GM12878 (cell line): Measurements from ENCODE around the gene DYRK1B.

Experiments used
- EGR1 ChIP-seq, 2 experiments: IDR thresholded peaks; 1 replicate in 1 of 2; 2 replicates in 1 of 2; pipeline ENCODE4 v1.6.1; 2011 to 2012; ENCODE audit warnings: low read depth in 2 of 2, low read length in 2 of 2, borderline replicate concordance in 1 of 2, mild to moderate bottlenecking in 1 of 2, moderate library complexity in 1 of 2
- POLR2A ChIP-seq: IDR thresholded peaks from 2 replicates; pipeline ENCODE4 v1.6.1; 2011; ENCODE audit warnings: low read depth, mild to moderate bottlenecking, low read length
- POLR2AphosphoS5 ChIP-seq: IDR thresholded peaks from 2 replicates; pipeline ENCODE4 v1.6.1; 2011; ENCODE audit warnings: mild to moderate bottlenecking, low read length, inconsistent platforms
- REST ChIP-seq: IDR thresholded peaks from 2 replicates; pipeline ENCODE4 v1.6.1; 2012; ENCODE audit warnings: mild to moderate bottlenecking, low read depth, low read length
- TCF7 ChIP-seq: IDR thresholded peaks from 2 replicates; pipeline ENCODE4 v1.6.1; 2014; ENCODE audit warnings: antibody characterized with exemption, borderline replicate concordance

GRCh38 chr19:39788244-39788643, 45.7 kb downstream of the DYRK1B start:
- TF ChIP-seq EGR1 (IDR thresholded peaks at IDR 0.05; ENCODE audit: borderline replicate concordance in 1 of 2, low read depth in 2 of 2, low read length in 2 of 2): no peak
- TF ChIP-seq POLR2AphosphoS5: no peak
- no peak for TF ChIP-seq TCF7
- no peak for TF ChIP-seq REST
- no peak for TF ChIP-seq POLR2A
